Heart right ventricle (tissue), 16 donors: Measurements from ENCODE around the gene EFNA5. TPM values are rescaled to one million over a fixed set of nuclear protein-coding genes. Genes with fewer than 3 reads are reported as not detected.
A peak's percentile ranks its signal among the peaks of the same experiment; 100 is the strongest.

Experiments used
- ATAC-seq, 8 donors: fragments of 200-7000 bp; cut with Tn5 transposase; one replicate each; pipeline ENCODE4 v1.9.1; 2020; ENCODE audit warnings: mild to moderate bottlenecking in 8 of 8, moderate library complexity in 8 of 8, moderate number of reproducible peaks in 1 of 8
- DNase-seq, 2 donors: peaks; one replicate each; pipeline ENCODE4 v3.0.0-alpha.2; 2020
- H3K27ac ChIP-seq, 10 donors: fragments of 200-600 bp; sonication (generic) in 2 of 10; one replicate each; pipeline versions ENCODE4 v1.5.0 to v1.8.0; 2020 to 2022; ENCODE audit warnings: mild to moderate bottlenecking in 3 of 10
- H3K27me3 ChIP-seq, 7 donors: fragments of 200-600 bp; one replicate each; pipeline ENCODE4 v1.8.0; 2021 to 2022; ENCODE audit warnings: mild to moderate bottlenecking in 2 of 7
- H3K36me3 ChIP-seq, 9 donors: fragments of 200-600 bp; sonication (generic) in 1 of 9; one replicate each; pipeline versions ENCODE4 v1.5.0 to v1.8.0; 2020 to 2022; ENCODE audit warnings: mild to moderate bottlenecking in 2 of 9
- H3K4me1 ChIP-seq, 9 donors: fragments of 200-600 bp; sonication (generic) in 1 of 9; one replicate each; pipeline versions ENCODE4 v1.5.0 to v1.8.0; 2020 to 2022; ENCODE audit warnings: mild to moderate bottlenecking in 4 of 9
- H3K4me3 ChIP-seq, 10 donors: fragments of 200-600 bp; sonication (generic) in 2 of 10; one replicate each; pipeline versions ENCODE4 v1.5.0 to v1.8.0; 2020 to 2022; ENCODE audit warnings: mild to moderate bottlenecking in 7 of 10, moderate library complexity in 2 of 10
- H3K9me3 ChIP-seq, 11 donors: fragments of 200-600 bp in 10 of 11; sonication (generic) in 2 of 11; one replicate each; pipeline versions ENCODE4 v1.5.0 to v1.8.0; 2013 to 2022; ENCODE audit warnings: mild to moderate bottlenecking in 2 of 11, control low read depth in 1 of 11, moderate library complexity in 1 of 11
- CTCF ChIP-seq, 9 donors: fragments of 200-600 bp; sonication (generic) in 2 of 9; IDR thresholded peaks; one replicate each; pipeline versions ENCODE4 v1.5.0 to v1.8.0; 2021 to 2022; ENCODE audit warnings: antibody characterized with exemption in 9 of 9, mild to moderate bottlenecking in 5 of 9, moderate library complexity in 1 of 9
- WGBS, 2 donors: extraction: QIAGEN DNeasy Blood & Tissue Kit; methylation state at CpG; one replicate each; pipeline ENCODE4 v1.1.7; 2013; ENCODE audit warnings: inconsistent platforms in 1 of 2; 5-methylcytosine and 5-hydroxymethylcytosine counted together
- intact Hi-C, 10 donors: fragments of 100-400 bp; cut with DNase I; formaldehyde crosslinking; loops; one replicate each; pipeline versions ENCODE4 v1.11.1 to v1.14.2; 2022
- polyA plus RNA-seq, 2 donors: library from polyadenylated mRNA; stranded (reverse); fragments of 200-250 nt; gene quantifications; one replicate each; pipeline ENCODE4 v1.2.3, GENCODE V29; 2013
- total RNA-seq, 10 donors: library from RNA; stranded (reverse); fragmentation: NEBNext Ultra II Directional in 3 of 10; extraction: Animal tissue kit (Norgen Biotek cat#: 25700) in 3 of 10; gene quantifications; one replicate each; pipeline versions ENCODE4 v1.2.1 to v1.2.4, GENCODE V29; 2021 to 2023
- donor health status: Arrhythmogenic right ventricular cardiomyopathy.
- donor health status: ischemic (EF 13 %, LVEDD 7.1; RV severe dilation, severe dysfunction).
- donor health status: healthy with polysubstance abuse.
- donor health status: DM: no; HTN: yes; CAD: no.
- donor health status: DM: no; HTN: no; CAD: no.
- donor health status: ischemic (EF 25% LVEDD 6.9; RV normal size, moderate dysfunction).
- donor health status: ischemic (EF 25% LVEDD 5.7; RV mildly dilated, moderate dysfunction).
- donor health status: healthy.
- donor health status: DM: yes; HTN: yes; CAD: no.
- donor health status: Ischemic cardiomyopathy.
- donor health status: ischemic (EF 35%, LVEDD 5.7; RV mildly dilated, moderate dysfunction).
- donor health status: nonischemic (EF 11% LVEDD 7.7; RV severe dilation, severe dysfunction).
- donor health status: DM: yes; HTN: yes; CAD: no.
- donor health status: PGD.
- donor health status: ischemic (EF 29% LVEDD 5.4; RV normal size, mild dysfunction).
- donor health status: nonischemic (EF 23%, LVEDD 6.1; RV moderate dilation, normal function).

The EFNA5 gene
- total and polyA plus RNA-seq, 12 donors = 6.9 to 49.4 (median 33.9) TPM

DNA sequence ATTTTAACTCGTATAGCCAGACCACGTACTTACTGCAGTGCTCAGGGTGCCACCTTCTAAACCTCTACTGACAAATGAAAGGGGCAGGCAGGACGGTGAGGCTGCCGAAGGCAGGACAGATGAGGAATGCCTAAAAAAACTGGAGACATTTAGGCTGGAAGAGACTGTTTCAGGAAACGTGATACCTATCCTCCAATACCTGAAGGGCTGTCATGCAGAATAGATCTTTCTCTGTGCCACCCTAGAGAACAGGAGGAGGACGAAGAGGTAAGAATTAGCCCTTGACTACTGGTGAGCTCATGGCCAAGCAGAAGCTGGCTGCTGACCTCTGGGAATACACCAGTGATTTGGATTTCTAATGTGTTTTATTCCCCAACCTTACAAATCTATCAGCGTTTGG, 139.4 kb downstream of the EFNA5 start:
- Histone ChIP-seq H3K36me3 (no peaks in the 10 kb centered on the region), H3K27ac (no peak overlapping the region), H3K9me3 (no peaks in the 10 kb centered on the region), H3K27me3 (no peaks in the 10 kb centered on the region), H3K4me3 (no peak overlapping the region), H3K4me1 (peaks cover 0 to 55% (median 10%) of the 10 kb centered on the region in 9 donors)
- TF ChIP-seq CTCF (IDR thresholded peaks at IDR 0.05) = no peak
- 81 to 84% methylated on average over 7 of the region's 7 CpGs for WGBS, 2 donors
- no peak for DNase-seq
- ATAC-seq = peak in 1 of 8 donors; percentile 17
- intact Hi-C loops = no loop called here

DNA sequence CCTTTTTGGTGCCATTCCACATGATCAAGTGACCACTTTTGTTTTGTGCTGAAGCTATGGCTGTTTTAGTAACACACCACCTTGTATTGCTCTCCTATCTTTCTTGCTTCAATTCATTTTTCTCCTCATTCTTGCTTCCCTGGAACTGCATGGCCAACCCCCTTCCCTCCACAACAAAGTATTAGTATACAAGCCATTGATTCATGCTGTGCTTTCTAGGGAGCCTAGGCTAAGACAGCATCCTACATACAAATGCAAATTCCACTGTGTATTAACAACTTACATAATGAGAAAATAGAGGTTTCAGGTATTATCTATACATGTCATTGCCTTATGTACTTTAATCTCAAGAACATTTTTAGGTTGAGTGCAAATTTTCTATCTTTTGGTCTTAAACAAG, 141.1 kb downstream of the EFNA5 start:
- TF ChIP-seq CTCF (IDR thresholded peaks at IDR 0.05) = no peak
- intact Hi-C loops = no loop called here

GRCh38 chr5:107526270-107526937, 144.3 kb downstream of the EFNA5 start:
- Histone ChIP-seq H3K36me3 (no peaks in the 10 kb centered on the region), H3K9me3 (no peaks in the 10 kb centered on the region), H3K27me3 (no peaks in the 10 kb centered on the region), H3K4me1 (peaks cover 0 to 32% (median 5%) of the 10 kb centered on the region in 9 donors), H3K27ac (peak overlapping the region in 1 of 10 donors; percentile 13), H3K4me3 (no peak overlapping the region)
- peak in 1 of 8 donors; percentile 23 for ATAC-seq
- intact Hi-C loops = no loop called here
- no peak for DNase-seq
- TF ChIP-seq CTCF (IDR thresholded peaks at IDR 0.05) = no peak

More for the DNA sequence above, 141.1 kb downstream of the EFNA5 start:
- Histone ChIP-seq H3K27me3 (no peaks in the 10 kb centered on the region), H3K9me3 (no peaks in the 10 kb centered on the region), H3K4me1 (peaks cover 0 to 43% (median 6%) of the 10 kb centered on the region in 9 donors), H3K4me3 (no peak overlapping the region), H3K36me3 (no peaks in the 10 kb centered on the region), H3K27ac (no peak overlapping the region)
- DNase-seq = no peak
- ATAC-seq = no peak

GRCh38 chr5:107524111-107524510, 146.6 kb downstream of the EFNA5 start:
- Histone ChIP-seq H3K27me3 (no peaks in the 10 kb centered on the region), H3K4me1 (peaks cover 0 to 42% (median 8%) of the 10 kb centered on the region in 9 donors), H3K9me3 (no peaks in the 10 kb centered on the region), H3K4me3 (no peak overlapping the region), H3K36me3 (no peaks in the 10 kb centered on the region), H3K27ac (no peak overlapping the region)
- intact Hi-C loops = no loop called here
- no peak for ATAC-seq
- no peak for DNase-seq
- WGBS, 2 donors = 89 to 92% methylated on average over 2 of the region's 2 CpGs
- TF ChIP-seq CTCF (IDR thresholded peaks at IDR 0.05) = no peak
